Smooth muscle cell of the coronary artery (primary cell): ENCODE measurements around the gene TSPO2. TPM values are rescaled to one million over a fixed set of nuclear protein-coding genes. Genes with fewer than 3 reads are reported as not detected.

Source experiments
- total RNA-seq: library from RNA; depleted of rRNA; stranded (reverse); fragments of >200 nt; gene quantifications from 2 replicates; pipeline ENCODE4 v1.2.3, GENCODE V29; 2014; ENCODE audit warnings: low replicate concordance

TSPO2 gene
- not detected in 2 replicates for total RNA-seq

DNA sequence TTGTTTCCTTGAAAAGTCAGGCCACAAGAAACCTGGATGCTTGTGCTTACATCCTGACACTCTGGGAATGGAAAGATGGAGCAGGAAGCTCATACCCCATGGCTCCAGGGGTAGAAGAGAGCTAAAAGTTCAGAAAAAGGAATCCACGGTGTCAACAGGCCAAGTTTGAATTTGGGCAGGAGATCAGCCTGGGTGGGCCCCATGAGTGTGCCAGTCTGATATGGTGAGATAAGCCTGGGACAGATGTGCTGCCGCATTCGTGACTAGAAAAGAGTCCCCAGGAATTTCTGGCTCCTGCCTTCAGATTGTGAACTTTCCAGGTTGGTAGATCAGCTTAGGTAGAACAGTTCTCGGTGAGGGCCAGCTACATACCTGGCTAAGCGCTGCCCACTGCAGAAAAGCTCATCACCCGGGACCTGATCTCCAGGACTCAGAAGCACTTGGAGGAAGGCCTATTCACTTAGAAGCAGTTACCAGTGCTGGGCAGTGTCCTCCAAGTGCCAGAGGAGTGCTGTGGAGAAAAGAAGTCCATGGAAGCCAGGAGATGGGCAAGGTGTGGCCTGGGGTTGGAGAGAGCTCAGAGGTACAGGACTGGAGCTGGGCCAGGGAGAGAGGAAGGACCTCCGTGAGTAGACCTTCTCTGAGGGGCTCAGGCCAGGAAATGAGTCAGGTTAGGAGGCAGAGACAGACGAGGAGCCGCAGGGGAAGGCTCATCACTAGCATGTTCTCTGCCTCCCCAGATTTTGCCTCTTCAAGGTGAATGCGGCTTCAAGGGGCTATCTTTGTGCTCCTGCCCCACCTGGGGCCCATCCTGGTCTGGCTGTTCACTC lies at the start of gene TSPO2:
TSPO2 (plus strand) TSS at position 242 of the 830 bp plus-strand sequence; CDS start at position 761, 519 bp downstream.

DNA sequence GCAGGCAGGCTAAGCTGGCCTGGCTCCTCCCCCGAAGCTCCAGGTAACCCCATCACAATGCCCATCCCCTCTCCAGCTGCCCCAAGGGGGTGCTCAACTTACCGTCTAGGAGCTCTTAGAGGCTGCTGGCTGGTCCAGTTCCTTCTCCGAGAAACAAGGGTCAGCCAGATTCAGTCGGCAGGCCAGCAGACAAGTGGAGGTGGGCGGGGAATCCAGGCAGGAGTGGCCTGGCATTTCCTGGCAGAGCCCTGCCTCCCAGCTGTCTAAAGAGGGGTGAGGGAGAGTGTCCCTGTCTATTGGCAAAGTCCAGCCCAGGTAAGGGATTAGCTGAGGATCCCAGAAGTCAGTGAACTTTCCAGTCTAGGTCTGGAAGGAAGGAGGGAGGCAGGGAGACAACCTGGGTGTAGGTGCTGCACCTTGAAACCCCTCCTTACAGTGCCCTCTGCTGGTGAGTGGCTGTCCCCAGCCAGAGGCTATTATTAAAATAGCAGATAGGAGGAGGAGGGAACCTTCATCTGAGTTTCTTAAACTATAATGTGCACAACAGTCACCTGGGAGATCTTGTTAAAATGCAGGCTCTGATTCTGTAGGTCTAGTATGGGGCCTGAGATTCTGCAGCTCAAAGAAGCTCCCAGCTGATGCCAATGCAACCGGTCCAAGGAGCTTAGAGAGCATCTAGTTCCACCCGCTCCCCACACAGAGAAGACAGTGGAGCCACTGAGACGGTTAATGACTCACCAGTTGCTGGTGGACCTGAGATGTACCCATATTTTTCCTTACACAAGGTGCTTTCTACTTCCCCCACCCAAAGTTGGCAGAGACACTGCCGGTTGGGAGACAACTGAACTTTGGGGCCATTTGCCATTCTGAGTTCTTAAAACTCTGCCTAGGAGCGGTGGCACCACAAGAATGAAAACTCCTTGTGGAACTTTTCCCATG lies 2.9 kb upstream of the TSPO2 start, which contains the start of gene UNC5CL:
UNC5CL (minus strand) TSS at position 162 of the 939 bp plus-strand sequence. CDS start 4,147 bp downstream, outside the sequence.

GRCh38 chr6:41053041-41053440 lies 10.8 kb downstream of the TSPO2 start, which contains the start of gene APOBEC2:
Gene APOBEC2 (plus strand): TSS chr6:41053202. CDS start chr6:41053348, 146 bp downstream.

DNA sequence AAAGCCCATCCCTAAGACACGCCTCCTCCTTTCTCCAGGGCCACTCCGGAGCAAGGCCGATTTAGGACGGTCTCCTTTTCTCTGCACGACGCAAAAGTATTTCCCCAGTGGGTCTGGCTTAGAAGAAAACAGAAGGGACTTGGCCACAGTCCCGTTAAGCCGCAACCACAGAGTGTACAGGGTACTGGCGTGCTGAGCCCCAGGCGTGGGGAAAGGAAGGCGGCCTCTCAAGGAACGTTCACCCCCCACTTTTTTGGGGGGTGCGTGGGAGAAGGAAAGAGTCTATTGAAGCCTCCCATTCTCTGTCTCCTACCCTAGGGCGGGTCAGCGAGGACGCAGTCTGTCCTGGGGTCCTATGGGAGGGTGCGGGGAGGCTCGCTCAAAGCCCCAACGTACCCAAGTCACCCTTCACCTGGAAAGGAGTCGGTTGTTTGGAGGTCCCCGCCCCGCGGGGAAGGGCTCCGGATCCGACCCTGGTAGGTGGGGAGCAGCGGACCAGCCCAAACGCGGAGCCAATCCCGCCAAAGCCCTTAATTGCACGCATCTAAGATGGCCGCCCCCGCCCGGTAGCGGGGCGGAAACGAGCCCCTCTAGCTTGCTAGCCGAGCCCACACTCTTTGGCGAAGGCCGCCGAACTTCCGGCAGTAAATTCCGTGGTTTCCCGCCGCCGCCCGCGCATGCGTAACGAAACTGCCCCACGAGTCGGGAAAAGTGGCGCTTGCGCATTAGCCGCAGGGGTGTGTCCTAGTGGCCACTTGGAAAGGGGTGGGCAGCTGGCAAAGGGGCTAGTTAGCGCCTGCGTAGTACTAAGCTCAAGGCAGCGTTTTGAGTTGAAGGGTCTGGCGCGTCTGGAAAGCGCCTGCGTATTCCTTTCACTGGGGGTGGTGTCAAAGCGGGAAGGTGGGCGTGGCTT lies 29.9 kb downstream of the TSPO2 start, which contains the start of gene OARD1:
OARD1 (minus strand) TSS at position 434 of the 913 bp plus-strand sequence. CDS start 722 bp downstream, outside the sequence.

GRCh38 chr6:41072836-41073202 lies 30.6 kb downstream of the TSPO2 start, which contains the start of gene NFYA:
Gene NFYA (plus strand): TSS chr6:41072974. CDS start chr6:41079090, 6,116 bp downstream.

Other genes starting within 250 kb of the TSPO2 start
- under 0.01 and 0.12 TPM in 2 replicates for gene UNC5CL, start 3.2 kb upstream of the TSPO2 start, total RNA-seq
- gene APOBEC2, start 10.7 kb downstream of the TSPO2 start, total RNA-seq = not detected in 2 replicates
- gene OARD1, start 29.9 kb downstream of the TSPO2 start, total RNA-seq = 9.4 and 10.5 TPM in 2 replicates
- gene NFYA, start 30.5 kb downstream of the TSPO2 start, total RNA-seq = 16.4 TPM in 2 replicates
- not detected in 2 replicates for gene TREML1, start 111.9 kb downstream of the TSPO2 start, total RNA-seq
- 0.12 TPM in 1 of 2 replicates, not detected in the other for gene TREM2, start 120.6 kb downstream of the TSPO2 start, total RNA-seq
- not detected in 2 replicates for gene TREML2, start 158.7 kb downstream of the TSPO2 start, total RNA-seq
- not detected in 2 replicates for gene TREML4, start 185.9 kb downstream of the TSPO2 start, total RNA-seq
- gene TREM1, start 244.2 kb downstream of the TSPO2 start, total RNA-seq = 1.5 TPM in 1 of 2 replicates, not detected in the other